Neural crest cell (in vitro differentiated cells): ENCODE data around the gene GAS6. TPM values are rescaled to one million over a fixed set of nuclear protein-coding genes. Genes with fewer than 3 reads are reported as not detected.

Experiments used
- DNase-seq: peaks from one replicate; pipeline ENCODE4 v3.0.0; 2021; ENCODE audit warnings: low read depth, mixed read lengths, low spot score
- H3K27ac Mint-ChIP-seq: one replicate; pipeline ENCODE4 v1.8.0; 2021; ENCODE audit warnings: mild to moderate bottlenecking, mixed read lengths; ENCODE audit not compliant: unreplicated experiment
- H3K27me3 Mint-ChIP-seq: 2 replicates; pipeline ENCODE4 v1.8.0; 2021; ENCODE audit warnings: low read depth, mild to moderate bottlenecking, mixed read lengths
- H3K36me3 Mint-ChIP-seq: 2 replicates; pipeline ENCODE4 v1.8.0; 2021; ENCODE audit warnings: low read depth, mild to moderate bottlenecking, mixed read lengths
- H3K4me1 Mint-ChIP-seq: 2 replicates; pipeline ENCODE4 v1.8.0; 2021; ENCODE audit warnings: mixed read lengths
- H3K4me3 Mint-ChIP-seq: one replicate; pipeline ENCODE4 v1.8.0; 2021; ENCODE audit warnings: mild to moderate bottlenecking, mixed read lengths
- H3K9me3 Mint-ChIP-seq: 2 replicates; pipeline ENCODE4 v1.8.0; 2021; ENCODE audit warnings: mixed read lengths
- CTCF ChIP-seq: fragments of 200-600 bp; sonication (generic); conservative IDR thresholded peaks from 2 replicates; pipeline ENCODE4 v1.5.0; 2021; ENCODE audit warnings: antibody characterized with exemption, mild to moderate bottlenecking
- total RNA-seq: library from RNA; stranded (reverse); gene quantifications from 2 replicates; pipeline ENCODE4 v1.2.1, GENCODE V29; 2021

The GAS6 gene
- total RNA-seq, 1 donor from 2014 or later, result 9.0 TPM

DNA sequence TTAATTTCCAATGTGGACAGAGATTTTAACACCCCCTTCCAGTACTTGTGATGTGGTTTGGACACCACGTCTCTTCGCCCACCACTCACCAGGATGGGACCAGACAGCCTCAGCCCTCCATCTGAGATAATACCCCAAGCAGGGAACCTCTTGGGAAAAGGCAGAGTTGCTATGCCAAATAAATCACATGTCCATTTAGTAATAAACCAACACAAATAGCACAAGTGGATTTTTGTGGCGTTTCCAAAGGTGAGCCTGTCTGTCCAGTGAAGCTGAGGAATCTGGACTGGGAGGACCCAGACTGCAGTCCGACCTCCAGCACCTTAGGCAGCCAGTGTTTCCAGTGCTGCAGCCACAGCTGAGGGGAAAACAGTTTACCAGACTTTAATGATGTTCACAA lies 34.1 kb upstream of the GAS6 start:
- H3K4me1 Mint-ChIP-seq, result no peaks in the 10 kb centered on the region
- no peak for DNase-seq
- no peak overlapping the region for H3K27ac Mint-ChIP-seq
- peaks cover 8% of the 10 kb centered on the region for H3K27me3 Mint-ChIP-seq
- H3K36me3 Mint-ChIP-seq, result no peaks in the 10 kb centered on the region
- no peak overlapping the region for H3K4me3 Mint-ChIP-seq
- no peak for TF ChIP-seq CTCF
- H3K9me3 Mint-ChIP-seq, result peaks cover 13% of the 10 kb centered on the region

DNA sequence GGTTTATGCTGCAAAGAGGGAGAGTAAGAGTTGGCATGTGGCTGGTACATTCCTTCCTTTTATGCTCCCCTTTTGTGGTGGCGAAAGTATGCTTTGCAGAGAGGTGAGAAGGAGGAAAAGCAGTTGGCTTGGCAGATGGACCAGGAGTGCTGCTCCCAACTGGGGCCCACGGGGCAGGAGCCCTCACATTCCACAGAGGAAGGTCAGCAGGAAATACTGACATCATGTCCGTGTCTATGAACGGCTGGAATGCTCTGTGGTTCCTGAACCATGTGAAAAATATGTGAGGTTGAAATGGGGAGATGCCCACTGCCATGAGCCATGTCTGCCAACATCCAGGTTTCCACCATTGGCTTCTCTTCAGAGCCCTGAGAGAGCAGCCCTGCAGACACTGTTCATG lies 33.3 kb upstream of the GAS6 start:
- no peak for TF ChIP-seq CTCF
- H3K4me3 Mint-ChIP-seq, result no peak overlapping the region
- H3K27ac Mint-ChIP-seq, result no peak overlapping the region
- peaks cover 13% of the 10 kb centered on the region for H3K27me3 Mint-ChIP-seq
- peaks cover 17% of the 10 kb centered on the region for H3K9me3 Mint-ChIP-seq
- DNase-seq, result no peak
- H3K4me1 Mint-ChIP-seq, result no peaks in the 10 kb centered on the region
- H3K36me3 Mint-ChIP-seq, result no peaks in the 10 kb centered on the region

DNA sequence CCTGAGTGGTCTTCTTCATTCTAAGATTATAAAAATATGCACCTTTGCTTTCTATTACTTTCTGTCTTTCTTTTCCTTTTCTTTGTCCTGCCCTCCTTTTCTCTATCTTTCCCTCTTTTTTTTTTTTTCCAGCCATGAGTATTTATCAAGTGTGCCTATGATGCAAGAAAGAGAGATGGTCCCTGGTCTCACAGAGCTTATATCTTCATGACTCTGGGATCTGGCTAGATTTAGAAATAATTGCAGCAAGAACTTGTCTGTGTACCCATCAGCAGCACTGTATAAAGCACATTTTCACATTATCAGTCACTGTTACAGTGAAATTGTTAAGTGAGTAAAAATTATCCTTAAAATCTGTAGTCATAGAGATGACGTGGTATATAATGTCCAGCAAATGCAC lies 31.6 kb upstream of the GAS6 start:
- peaks cover 20% of the 10 kb centered on the region for H3K9me3 Mint-ChIP-seq
- no peak for TF ChIP-seq CTCF
- H3K27ac Mint-ChIP-seq, result no peak overlapping the region
- H3K4me1 Mint-ChIP-seq, result no peaks in the 10 kb centered on the region
- H3K27me3 Mint-ChIP-seq, result peaks cover 13% of the 10 kb centered on the region
- no peaks in the 10 kb centered on the region for H3K36me3 Mint-ChIP-seq
- DNase-seq, result no peak
- no peak overlapping the region for H3K4me3 Mint-ChIP-seq

- DNase-seq, result no peak
- H3K27me3 Mint-ChIP-seq, result peaks cover 13% of the 10 kb centered on the region
- no peak overlapping the region for H3K4me3 Mint-ChIP-seq
- H3K36me3 Mint-ChIP-seq, result no peaks in the 10 kb centered on the region
- H3K4me1 Mint-ChIP-seq, result peaks cover 13% of the 10 kb centered on the region
- no peak overlapping the region for H3K27ac Mint-ChIP-seq
- no peak for TF ChIP-seq CTCF
- H3K9me3 Mint-ChIP-seq, result peaks cover 19% of the 10 kb centered on the region
These were observed 27.1 kb upstream of the GAS6 start for GRCh38 chr13:113890774-113891480.

GRCh38 chr13:113889467-113889866 lies 25.6 kb upstream of the GAS6 start:
- Mint-ChIP-seq H3K4me3 (no peak overlapping the region), H3K36me3 (no peaks in the 10 kb centered on the region), H3K27ac (no peak overlapping the region), H3K4me1 (peaks cover 13% of the 10 kb centered on the region), H3K27me3 (peaks cover 11% of the 10 kb centered on the region), H3K9me3 (peaks cover 19% of the 10 kb centered on the region)
- DNase-seq, result no peak
- no peak for TF ChIP-seq CTCF
